ENCODE results near the gene DNAJC17.

DNA sequence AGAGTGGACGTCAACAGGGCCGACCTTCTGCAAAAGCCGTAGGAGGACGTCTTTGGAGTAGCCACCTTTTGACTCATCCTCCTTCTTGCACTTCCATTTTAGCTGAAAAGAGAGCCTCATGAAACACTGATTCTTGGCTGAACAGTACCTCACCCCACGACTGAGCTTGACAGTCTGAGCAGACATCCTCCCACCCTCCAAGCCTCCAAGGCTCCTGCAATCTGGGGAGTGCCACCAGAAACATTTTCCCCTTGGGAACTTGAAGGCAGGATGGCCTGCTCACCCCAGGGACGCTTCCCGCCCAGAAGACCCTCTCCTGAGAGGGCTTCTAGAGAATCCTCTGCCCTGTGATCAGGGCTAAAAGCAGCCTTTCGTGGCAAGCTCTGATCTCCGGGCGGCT lies 32.3 kb downstream of the DNAJC17 start:
- no peak for TF ChIP-seq POLR2A (IDR thresholded peaks at IDR 0.05)
- TF ChIP-seq, protein P1, sequence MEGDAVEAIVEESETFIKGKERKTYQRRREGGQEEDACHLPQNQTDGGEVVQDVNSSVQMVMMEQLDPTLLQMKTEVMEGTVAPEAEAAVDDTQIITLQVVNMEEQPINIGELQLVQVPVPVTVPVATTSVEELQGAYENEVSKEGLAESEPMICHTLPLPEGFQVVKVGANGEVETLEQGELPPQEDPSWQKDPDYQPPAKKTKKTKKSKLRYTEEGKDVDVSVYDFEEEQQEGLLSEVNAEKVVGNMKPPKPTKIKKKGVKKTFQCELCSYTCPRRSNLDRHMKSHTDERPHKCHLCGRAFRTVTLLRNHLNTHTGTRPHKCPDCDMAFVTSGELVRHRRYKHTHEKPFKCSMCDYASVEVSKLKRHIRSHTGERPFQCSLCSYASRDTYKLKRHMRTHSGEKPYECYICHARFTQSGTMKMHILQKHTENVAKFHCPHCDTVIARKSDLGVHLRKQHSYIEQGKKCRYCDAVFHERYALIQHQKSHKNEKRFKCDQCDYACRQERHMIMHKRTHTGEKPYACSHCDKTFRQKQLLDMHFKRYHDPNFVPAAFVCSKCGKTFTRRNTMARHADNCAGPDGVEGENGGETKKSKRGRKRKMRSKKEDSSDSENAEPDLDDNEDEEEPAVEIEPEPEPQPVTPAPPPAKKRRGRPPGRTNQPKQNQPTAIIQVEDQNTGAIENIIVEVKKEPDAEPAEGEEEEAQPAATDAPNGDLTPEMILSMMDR (IDR thresholded peaks at IDR 0.05): no peak

Measured in tibial nerve (tissue), 3 donors.